Measurements from ENCODE around the gene INHA.

INHA gene

DNA sequence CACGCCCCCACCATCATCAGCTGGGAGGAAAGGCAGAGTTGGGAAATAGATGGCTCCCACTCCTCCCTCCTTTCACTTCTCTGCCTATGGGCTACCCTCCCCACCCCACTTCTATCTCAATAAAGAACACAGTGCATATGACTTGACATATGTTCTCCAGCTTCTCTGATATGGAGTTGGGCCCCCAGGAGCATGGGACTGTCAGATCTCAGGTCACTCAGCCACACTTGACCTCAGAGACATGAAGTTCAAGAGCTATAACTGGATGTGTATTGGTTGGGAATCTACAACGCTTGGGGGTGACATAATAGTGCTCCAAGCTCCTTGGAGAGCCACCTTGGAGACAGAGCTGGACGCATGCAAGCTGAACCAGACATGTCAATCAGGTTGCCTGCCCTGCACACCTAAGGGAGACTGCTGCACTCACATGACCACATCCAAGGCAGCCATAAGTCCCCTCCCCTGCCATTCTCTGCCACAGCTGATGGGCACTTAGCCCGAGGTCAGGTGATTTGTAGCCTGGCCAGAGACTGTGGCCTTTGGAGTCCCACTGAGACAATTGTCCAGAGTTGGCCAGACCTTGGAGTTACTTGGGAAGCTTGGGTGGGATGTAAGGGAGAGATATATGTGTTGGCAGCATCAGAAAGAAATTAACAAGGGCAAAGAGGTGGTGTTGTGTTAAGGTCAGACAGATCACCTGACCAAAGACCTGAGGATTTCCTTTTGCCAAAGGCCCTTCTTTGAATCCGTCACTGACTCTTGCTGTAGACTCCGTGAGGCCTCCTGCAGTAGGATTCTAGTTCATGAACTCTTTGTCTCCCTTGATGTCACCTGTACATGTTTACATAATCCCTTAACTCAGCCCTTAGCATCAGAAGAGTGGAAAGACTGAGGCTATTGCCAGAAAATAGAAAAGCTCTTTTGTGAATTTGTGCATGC lies 3.7 kb downstream of the INHA start:
- DNase-seq: no peak

DNA sequence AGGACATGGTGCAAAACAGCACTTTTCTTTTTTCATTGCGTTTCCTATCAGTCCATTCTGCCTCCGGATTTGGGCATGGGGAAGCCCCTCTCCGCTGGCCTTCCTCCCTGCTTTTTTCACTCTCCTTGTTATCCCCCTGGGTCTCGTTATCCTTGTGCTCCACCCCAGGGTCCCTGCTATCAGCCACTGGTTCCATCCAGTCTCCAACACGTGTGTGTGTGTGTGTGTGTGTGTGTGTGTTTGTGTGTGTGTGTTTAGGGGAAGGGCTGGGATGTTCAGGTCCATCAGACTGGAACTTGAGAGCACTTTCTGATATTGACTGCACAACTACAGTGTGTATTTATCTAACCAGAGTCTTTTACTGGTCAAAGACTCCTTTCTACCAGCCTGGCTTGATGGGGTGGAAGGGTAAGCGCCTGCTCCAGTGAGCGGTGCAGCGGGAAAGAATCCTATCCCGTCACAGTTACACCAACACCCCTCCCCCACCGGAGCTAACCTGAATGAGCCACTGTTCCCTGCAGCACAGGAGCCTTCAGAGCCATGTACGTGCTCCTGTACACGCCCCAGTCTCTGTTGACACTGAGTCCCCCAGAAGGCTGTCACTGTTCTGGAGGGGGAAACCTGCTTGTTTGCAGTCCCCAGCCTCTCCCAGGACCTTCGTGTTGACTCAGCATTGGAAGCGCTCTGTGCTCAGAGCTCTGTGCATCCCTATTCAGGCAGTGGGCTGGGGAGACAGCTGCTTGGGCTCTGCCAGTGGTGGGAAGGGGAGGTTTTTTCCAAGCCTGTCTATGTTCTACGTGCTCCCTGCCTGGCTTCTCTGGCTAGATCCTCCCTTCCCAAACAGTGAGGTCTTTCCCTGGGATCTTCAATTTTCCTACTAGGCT lies 4.6 kb downstream of the INHA start:
- no peak for DNase-seq

DNA sequence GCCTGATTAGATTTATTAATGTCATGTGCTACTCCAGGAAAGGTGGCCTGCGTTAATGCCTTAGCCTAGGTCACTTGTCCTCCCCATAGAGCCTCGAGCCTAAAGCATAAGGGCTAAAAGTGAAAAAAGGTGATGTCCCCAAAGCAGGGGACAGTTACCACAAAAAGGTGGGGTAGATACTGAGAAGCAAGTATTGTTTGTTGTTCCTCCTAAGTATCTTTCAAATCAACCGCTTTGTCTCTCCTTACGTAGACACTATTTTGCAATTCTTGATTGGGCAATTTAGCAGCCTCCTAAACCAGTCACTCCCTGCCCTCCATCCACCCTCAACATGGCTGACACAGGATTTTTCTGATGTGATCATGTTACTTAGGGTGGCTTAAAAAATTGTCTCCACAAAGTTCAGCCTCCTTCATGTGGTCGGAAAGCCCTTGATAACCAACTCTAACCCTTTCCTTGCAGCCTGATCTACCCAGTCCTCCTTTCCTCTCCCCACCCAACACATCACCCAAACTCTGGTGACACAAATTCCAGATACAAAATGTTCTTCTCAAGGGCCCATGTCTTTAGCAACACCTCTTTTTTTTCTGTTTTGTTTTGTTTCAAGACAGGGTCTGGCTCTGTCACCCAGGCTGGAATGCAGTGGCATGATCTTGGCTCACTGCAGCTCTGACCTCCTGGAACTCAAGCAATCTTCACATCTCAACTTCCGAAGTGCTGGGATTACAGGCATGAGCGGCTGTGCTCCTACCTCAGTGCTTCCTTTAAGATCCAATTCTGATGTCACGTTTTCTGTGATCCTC lies 6.9 kb downstream of the INHA start:
- peak; percentile 36 to 77 for DNase-seq

DNA sequence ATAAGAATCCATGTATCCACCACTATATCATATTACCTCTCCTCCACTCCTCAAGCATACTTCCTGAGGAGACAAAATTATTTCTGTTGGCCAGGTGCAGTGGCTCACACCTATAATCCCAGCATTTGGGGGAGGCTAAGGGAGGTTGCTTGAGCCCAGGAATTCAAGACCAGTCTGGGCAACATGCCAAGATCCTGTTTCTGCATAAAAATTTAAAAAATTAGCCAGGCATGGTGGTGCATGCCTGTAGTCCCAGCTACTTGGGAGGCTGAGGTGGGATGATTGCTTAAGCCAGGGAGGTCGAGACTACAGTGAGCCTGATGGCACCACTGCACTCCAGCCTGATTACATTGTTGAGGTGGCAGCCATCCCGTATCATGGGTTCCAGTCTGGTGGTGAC lies 9.2 kb downstream of the INHA start:
- no peak for DNase-seq

DNA sequence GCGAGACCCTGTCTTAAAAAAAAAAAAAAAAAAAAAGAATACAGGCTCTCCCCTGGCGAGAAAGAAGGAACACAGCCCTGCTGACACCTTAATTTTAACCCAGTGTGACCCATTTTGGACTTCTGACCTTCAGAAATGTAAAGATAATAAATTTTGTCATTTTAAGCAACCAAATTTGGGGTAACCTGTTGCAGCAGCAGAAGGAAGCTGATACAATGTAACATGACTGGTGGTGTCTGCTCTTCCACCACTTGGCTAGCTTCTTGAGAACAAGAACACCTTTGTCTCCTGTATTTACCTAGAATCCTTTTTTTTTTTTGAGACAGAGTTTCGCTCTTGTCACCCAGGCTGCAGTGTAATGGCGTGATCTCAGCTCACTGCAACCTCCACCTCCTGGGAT lies 19.0 kb downstream of the INHA start:
- no peak for DNase-seq

DNA sequence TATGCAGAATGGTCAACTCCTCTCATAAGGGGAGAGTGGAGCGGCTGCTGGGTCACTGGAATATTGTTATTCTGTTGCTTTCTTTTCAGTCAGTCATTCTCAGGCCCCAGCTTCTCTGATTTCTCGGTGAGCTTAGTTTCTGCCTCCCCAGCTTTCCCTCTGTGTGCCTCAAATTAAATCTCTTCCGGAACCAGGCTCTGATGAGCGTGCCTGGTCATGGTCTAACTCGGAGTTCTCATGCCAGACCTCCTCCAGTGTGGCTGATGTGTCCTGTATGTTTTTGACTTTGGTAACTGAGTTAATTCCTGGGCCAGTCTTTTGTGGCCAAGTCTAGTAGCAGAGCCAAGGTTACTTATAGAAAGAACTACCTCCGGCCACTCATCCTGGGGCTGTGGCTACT lies 20.6 kb downstream of the INHA start:
- no peak for DNase-seq

DNA sequence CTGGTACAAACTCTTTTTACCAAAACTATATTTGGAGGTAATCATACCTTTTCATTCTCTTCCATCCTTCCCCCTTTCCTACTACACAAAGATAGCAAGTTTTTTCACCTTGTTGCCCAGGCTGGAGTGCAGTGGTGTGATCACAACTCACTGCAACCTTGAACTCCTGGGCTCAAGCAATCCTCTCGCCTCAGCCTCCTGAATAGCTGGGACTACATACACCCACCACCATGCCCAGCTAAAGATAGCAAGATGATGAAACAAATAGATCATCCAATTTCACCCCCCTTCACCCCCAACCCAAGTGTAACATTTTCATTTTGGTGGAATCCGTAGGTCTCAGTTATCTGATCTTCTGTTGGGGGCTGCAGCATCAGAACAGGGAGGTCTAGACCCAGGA lies 21.0 kb downstream of the INHA start:
- DNase-seq: no peak

DNA sequence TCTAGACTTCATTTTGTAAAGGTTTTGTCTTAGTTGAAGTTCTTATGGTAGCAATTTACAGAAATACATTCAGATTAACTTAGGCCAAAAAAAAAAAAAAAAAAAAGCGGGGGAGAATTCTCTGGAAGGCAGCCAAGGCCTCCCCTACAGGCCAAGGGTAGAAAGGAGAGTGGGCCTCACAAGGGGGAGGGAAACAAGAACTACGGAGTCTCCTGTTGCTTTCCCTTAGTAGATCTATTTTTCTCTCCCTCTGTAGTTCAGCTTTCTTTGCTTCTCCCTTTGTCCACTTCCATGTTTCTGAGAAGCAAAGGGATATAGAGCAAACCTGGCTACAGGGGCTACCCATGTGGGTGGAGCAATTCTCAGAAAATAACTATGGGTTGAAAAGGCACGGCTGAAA lies 23.1 kb downstream of the INHA start:
- DNase-seq: peak; percentile 18 to 30

DNA sequence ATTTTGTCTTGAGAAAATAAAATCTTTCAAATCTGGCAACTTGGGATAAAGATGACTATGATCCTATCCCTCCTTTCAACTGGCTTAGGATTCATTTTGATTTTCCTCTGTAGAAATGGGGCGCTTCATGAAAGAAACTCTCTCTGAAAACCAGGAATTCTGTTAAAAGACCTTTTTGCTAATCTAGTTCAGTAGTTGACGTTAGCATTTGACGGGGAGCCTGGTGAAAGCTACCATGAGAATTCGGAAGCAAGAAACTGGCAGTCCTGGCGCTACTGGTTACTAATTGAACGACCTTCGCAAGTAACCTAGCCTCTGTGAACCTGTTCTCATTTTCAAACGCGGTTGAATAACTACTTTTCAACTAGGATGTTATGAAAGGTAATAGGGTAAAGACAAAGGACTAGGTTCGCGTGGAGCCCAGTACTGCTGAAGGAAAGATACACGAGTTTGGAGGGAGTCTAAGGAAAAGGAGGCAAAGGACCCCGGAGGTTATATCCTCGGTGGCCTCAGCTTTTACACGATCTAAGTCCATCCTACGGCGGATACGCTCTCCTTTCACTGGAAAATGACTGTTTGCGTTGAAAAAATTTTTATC lies 24.9 kb downstream of the INHA start:
- peak in 1 of 2 donors; percentile 4 for DNase-seq

DNA sequence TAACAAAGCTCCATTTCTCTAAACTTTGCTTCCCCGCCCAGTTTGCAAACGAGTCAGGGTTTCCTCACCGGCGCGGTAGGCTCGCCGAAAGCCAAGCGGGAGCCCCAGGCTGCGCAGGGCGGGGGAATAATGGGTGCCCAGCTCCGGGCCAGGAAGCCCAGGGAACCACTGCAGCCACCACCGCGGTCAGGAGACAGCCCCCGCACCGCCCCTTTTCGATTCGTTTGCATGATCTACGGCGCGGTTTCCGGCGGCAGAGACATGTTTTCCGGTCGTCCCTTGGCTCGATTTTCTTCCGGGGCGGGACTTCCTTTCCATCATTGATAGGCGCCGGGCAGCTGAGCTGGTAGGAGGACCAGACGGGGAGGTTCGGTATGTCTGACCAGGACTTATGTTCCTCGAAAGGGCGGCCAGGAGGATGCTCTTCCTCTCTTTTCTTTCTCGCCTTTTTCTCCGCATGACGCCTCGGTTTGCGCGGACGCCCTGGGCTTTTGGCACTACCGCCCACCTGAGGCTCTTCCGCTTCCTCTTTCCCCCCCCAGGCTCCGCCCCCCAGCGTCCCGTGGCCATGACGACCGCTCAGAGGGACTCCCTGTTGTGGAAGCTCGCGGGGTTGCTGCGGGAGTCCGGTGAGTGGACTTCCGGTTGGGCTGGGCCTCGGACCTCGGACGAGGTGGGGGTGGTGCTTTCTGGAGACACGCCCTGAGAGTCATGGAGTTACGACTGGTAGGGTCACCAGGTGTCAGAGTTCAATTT lies 25.6 kb downstream of the INHA start, which contains the start of gene STK11IP:
Gene STK11IP (plus strand): TSS at position 306 of the 756 bp plus-strand sequence. CDS start 263 bp downstream, at position 569.
- DNase-seq: peak; percentile 98

DNA sequence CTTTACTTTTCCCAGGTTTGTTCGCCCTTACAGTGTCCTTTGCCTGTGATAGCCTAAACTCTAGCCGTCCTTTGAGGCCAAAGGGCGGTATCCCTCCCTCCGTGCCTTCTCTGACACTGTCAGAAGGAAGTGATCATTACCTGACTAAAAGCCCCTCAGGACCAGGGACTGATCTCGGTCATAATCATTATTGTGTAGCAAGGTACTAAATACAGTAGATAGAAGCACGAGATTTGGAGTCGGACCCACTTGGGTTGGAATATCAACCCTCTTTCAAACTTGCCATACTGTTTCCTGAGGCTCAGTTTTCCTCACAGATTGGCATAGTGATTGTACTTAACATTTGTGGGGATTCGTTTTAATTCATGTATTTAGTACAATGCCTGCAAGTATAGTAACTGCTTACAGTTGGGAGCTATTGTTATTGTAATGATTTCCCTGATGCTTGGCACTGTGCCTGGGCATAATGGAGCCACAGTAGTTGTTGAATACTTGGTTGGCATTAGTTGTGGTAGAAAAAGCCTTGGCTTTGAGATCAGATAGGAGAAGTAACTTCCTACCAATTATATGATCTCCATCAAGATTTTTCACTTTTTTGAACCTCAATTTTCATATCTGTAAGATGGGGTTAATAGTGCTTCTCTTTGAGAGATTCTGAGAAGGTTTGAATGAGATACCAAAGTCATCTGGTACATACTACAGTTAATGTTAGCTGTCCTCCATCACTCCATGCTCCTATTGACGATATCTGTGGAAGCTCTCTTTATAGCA lies 26.4 kb downstream of the INHA start:
- no peak for DNase-seq

DNA sequence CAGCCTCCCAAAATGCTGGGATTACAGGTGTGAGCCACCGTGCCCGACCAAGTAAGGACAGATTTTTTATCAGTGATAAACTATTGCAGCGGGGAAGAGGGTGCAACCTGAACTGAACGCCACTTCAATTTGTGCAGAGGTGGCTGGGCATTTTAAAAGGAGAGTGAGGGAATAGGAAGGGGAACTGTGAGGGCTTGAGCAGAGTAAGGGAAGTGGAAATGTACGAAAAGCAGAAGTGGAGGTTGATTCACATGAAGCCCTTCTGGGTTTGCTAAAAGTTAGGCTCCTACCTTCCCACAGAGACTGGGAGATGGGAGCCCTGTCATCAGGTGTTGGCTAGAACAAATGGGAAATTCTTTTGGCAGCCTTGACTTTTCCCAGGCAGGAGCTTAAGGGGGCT lies 31.7 kb downstream of the INHA start:
- DNase-seq: peak; percentile 43 to 49

DNA sequence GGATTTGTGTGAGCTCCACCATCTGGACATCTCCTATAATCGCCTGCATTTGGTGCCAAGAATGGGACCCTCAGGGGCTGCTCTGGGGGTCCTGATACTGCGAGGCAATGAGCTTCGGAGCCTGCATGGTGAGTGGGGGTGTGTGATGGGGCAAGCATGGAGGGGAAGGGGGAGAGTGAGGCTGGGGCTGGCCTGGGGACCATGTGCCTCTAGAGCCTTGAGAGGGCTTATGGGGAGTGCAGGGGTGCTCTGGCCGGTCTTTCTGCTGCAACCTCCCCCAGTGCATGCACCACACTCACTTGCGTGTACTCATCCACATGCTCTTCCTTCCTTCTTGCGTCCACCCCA lies 33.5 kb downstream of the INHA start:
- DNase-seq: no peak

DNA sequence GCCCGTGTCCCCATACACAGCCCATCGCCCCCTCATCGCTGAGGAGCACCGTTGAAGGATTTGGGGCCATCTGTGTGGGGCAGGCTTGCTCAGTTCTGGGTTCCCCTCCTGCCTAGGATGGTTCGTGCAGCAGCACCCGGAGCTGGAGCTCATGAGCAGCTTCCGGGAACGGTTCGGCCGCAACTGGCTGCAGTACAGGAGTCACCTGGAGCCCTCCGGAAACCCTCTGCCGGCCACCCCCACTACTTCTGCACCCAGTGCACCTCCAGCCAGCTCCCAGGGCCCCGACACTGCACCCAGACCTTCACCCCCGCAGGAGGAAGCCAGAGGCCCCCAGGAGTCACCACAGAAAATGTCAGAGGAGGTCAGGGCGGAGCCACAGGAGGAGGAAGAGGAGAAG lies 35.8 kb downstream of the INHA start:
- DNase-seq: no peak

DNA sequence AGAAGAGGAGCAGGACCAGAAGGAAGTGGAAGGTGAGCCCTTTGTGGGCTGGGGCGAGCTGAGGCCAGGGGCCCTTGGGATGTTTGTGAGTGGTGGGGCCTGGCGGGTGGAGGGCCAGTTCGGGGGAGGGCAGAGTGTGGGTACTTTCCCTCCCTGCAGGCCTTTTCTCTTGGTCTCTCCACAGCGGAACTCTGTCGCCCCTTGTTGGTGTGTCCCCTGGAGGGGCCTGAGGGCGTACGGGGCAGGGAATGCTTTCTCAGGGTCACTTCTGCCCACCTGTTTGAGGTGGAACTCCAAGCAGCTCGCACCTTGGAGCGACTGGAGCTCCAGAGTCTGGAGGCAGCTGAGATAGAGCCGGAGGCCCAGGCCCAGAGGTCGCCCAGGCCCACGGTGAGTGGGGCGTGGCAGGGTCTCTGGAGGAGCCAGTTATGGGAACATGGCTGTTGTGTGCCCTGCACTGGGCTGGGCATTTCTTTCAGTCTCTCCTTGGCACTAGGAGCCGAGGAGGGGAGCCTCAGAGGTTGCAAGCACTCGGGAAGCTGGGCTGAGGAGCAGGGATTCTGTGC lies 36.4 kb downstream of the INHA start:
- no peak for DNase-seq

DNA sequence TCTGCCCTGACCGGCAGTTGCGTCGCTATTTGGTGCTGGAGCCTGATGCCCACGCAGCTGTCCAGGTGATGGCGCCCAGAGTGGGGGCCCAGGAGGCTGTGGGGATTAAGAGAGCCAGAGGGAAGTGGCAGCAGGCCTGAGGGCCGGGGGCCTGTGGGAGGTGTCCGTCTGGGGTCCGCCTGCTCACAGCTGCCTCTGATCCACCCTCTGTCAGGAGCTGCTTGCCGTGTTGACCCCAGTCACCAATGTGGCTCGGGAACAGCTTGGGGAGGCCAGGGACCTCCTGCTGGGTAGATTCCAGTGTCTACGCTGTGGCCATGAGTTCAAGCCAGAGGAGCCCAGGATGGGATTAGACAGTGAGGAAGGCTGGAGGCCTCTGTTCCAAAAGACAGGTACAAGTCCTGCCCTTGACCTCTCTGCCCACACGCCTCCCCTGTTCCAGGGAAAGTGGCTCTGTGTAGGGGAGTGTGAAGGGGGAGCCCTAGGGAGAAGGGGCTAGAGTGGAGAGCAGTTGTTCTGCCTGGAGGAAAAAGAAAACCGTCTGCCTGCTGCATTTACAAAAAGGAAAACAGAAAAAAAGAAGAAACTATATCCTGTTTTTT lies 37.1 kb downstream of the INHA start:
- DNase-seq: no peak

DNA sequence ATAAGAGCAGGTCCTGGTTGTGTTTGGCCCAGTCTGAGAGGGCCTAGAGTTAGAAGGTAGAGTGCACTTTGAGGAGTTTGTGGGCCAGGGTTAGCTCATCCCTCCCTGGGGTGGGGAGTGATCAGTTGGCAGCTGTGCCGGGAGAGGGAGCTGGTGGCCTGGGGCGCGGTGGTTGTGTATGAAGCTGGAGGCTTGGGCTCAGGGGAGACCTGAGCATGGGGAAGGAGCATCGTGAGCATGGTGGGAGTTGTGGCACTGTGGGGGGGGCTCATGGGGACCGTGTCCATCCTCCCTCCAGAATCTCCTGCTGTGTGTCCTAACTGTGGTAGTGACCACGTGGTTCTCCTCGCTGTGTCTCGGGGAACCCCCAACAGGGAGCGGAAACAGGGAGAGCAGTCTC lies 39.2 kb downstream of the INHA start:
- DNase-seq: no peak

DNA sequence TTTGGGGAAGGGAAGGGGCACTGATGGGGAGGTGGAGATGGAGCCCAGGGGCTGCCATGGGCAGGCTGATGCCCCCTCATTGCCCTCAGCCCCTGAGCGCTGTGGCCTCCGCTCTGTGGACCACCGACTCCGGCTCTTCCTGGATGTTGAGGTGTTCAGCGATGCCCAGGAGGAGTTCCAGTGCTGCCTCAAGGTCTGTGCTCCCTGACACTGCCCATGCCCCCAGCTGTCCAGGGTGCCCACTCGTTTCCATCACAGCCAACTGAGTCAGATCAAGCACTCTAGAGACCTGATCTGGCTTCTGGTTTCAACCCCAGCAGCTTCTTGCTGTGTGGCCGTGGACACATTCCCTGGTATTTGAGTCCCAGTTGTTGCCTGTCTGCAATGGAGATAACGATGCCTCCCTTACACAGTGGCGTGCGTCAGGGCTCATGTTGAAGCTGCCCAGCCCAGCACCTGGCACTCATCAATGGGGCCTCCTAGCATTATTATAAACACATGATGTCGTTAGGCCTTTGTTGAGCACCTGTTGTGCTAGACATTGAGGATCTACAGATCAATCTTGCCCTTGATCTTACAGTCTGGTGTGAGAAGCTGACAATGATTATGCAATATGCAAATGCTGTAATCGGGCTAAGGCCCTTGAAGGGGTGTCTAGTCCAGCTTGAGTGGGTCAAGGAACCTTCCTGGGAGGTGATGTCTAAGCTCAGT lies 39.9 kb downstream of the INHA start:
- DNase-seq: no peak

DNA sequence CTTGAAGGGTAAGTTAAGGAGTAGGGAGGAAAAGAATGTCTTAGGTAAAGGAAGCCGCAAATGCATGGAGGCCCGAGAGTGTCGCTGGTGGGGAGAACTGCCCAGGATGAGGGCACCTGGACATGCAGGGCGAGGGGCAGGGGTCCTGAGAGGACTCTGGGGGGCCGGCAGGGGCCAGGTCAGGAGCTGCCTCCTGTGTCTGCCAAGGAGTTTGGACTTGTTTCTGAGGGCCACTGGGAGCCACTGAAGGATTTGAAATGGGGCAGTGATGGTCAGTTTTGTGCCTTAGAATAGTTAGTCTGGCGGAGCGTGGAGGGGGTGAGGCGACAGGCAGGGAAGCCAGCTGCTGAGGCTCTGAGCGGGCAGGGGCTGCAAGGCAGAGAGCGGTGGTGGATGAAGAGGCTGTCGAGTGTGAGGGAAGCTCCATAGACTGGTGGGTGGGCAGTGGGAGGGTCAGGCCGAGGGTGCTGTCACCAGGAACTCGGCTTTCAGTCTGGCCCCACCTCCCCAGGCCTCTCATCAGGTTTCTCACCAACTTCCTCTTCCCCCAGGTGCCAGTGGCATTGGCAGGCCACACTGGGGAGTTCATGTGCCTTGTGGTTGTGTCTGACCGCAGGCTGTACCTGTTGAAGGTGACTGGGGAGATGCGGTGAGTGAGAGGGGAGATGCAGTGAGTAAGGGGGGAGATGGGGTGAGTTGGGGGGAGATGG lies 40.6 kb downstream of the INHA start:
- DNase-seq: no peak

All from inflammatory macrophage (primary cell).